ENCODE data around the gene RNF213.

Gene RNF213

DNA sequence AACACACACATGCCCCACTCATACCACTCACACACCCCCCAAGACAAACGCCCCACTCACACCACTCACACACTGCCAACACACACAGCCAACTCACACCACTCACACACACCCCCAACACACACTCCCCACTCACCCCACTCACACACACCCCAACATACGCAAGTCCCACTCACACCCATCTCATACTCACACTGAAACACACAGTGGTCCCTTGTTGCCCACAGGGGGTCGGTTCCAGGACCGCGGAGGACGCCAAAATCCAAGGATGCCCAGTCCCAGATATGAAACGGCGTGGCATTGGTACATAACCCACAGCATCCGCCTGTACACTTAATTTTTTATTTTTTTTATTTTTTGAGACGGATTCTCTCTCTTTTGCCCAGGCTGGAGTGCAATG is 20.9 kb downstream of the RNF213 start:
- TF ChIP-seq, protein P1, sequence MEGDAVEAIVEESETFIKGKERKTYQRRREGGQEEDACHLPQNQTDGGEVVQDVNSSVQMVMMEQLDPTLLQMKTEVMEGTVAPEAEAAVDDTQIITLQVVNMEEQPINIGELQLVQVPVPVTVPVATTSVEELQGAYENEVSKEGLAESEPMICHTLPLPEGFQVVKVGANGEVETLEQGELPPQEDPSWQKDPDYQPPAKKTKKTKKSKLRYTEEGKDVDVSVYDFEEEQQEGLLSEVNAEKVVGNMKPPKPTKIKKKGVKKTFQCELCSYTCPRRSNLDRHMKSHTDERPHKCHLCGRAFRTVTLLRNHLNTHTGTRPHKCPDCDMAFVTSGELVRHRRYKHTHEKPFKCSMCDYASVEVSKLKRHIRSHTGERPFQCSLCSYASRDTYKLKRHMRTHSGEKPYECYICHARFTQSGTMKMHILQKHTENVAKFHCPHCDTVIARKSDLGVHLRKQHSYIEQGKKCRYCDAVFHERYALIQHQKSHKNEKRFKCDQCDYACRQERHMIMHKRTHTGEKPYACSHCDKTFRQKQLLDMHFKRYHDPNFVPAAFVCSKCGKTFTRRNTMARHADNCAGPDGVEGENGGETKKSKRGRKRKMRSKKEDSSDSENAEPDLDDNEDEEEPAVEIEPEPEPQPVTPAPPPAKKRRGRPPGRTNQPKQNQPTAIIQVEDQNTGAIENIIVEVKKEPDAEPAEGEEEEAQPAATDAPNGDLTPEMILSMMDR (IDR thresholded peaks at IDR 0.05; ENCODE audit: borderline replicate concordance, insufficient read depth, low read depth, low read length), result no peak
- no peak overlapping the region for H3K4me3 ChIP-seq (ENCODE audit: low read depth, low read length)

DNA sequence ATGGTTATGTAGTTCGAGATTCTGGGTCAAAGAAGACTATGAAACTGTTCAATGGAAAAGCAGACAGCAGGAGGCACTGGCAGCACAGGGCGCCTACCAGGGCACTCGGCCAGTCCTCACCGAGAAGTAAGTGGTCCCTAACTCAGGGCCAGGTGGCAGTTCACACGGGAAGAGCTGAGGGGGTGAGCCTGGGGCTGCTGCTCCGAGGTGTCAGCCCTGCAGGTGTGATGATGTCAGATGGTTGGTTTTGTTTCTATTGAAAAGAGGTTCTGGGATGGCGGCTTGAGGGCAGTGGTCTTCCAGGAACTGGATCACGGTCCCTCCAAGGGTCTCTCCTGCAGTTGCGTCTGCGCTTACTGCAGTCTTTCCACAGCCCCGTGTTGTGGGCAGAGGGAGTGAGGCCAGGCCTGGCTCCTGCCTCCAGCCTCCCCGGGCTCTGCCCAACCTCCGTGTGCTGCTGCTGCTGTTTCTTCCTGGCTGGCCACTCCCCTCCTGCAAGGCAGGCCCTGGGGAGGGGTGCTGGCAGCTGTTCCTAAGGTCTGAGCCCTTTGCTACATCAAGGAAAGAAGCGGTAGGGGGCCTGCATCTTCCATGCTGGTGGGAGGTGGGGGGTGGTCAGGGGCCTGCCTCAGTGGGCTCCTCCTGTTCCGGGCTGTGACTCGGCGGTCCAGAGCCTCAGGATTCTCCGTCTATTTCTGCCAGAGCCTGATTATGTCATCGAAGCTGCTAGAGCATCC is 22.6 kb downstream of the RNF213 start:
- TF ChIP-seq, protein P1 (IDR thresholded peaks at IDR 0.05; ENCODE audit: borderline replicate concordance, insufficient read depth, low read depth, low read length), result no peak

DNA sequence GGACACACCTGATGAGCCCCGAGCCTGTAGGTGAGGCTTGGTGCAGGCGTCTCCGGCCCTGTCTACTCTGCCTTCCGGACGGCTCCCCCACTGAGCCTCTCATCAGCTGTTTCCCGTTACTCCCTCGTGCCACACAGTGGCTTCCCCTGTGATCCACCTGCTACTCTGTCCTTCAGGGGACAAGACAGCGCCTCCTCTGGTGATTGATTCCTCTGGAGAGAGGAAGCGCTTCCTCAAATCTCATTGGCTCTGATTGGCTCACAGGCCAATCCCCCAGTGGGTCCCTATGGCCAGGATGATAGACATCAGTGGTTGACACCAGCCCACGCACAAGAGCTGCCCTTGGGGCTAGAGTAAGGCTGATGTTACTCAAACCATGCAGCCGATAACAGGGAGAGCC is 24.0 kb downstream of the RNF213 start:
- TF ChIP-seq, protein P1 (IDR thresholded peaks at IDR 0.05; ENCODE audit: borderline replicate concordance, insufficient read depth, low read depth, low read length), result no peak
- H3K4me3 ChIP-seq (ENCODE audit: low read depth, low read length), result no peak overlapping the region

More for the DNA sequence above, 22.6 kb downstream of the RNF213 start:
- H3K4me3 ChIP-seq (ENCODE audit: low read depth, low read length), result no peak overlapping the region

DNA sequence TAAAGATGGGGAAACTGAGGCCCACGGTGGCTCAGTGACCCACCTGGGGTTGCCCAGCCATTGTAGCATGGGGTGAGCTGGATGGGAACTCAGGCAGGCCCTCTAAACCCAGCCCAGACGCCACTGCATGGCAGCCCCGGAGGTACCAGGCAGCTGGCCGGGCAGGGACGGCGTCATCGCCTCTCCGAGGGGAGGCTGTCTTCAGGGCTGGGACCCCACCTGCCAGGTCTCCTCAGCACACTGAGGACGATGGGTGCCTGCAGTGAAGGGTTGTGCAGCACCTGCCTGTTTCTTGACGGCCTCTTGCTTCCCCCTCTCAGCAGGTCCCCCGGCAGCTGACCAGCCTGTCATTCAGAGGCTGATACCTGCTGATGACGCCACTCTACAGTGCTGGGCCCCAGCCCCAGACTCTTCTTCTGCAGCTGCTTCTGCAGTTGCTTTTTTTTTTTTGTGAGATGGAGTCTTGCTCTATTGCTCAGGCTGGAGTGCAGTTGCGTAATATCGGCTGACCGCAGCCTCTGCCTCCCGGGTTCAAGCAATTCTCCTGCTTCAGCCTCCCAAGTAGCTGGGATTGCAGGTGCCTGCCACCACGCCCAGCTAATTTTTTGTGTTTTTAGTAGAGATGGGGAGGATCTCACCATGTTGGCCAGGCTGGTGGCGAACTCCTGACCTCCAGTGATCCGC is 24.7 kb downstream of the RNF213 start:
- H3K4me3 ChIP-seq (ENCODE audit: low read depth, low read length), result no peak overlapping the region
- TF ChIP-seq, protein P1 (IDR thresholded peaks at IDR 0.05; ENCODE audit: borderline replicate concordance, insufficient read depth, low read depth, low read length), result no peak

DNA sequence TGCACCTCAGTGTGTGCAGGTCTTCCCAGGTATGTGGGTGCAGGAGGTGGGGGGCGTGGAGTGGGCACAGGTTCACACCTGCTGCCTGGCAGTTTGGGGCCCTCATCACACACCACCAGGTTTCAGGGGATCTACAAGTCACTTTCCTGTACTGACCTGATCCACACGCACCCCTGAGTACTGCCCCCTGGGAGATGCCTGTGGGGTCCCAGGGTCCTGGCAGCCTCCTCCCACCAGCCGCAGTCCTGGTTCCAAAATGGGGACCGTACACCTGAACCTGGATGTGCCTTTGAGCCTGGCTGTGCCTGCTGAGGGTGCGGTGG is 25.9 kb downstream of the RNF213 start:
- TF ChIP-seq, protein P1 (IDR thresholded peaks at IDR 0.05; ENCODE audit: borderline replicate concordance, insufficient read depth, low read depth, low read length), result no peak
- no peak overlapping the region for H3K4me3 ChIP-seq (ENCODE audit: low read depth, low read length)

DNA sequence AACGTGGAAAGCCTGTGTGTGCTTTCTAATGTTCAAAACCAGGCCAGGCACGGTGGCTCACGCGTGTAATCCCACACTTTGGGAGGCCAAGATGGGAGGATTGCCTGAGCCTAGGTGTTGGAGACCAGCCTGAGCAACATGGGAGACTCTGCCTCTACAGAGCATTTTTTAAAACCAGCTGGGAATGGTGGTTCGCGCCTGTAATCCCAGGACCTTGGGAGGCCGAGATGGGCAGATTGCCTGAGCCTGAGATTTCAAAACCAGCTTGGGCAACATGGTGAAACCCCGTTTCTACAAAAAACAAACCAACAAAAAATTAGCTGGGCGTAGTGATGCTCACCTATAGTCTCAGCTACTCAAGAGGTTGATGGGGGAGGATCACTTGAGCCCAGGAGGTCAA is 26.4 kb downstream of the RNF213 start:
- no peak overlapping the region for H3K4me3 ChIP-seq (ENCODE audit: low read depth, low read length)
- TF ChIP-seq, protein P1 (IDR thresholded peaks at IDR 0.05; ENCODE audit: borderline replicate concordance, insufficient read depth, low read depth, low read length), result no peak

Data from GM12875 (cell line).